ENCODE measurements around the gene ZFP36L2.

GRCh38 chr2:43178602-43179542 lies 47.5 kb downstream of the ZFP36L2 start:
- TF ChIP-seq, protein P1, sequence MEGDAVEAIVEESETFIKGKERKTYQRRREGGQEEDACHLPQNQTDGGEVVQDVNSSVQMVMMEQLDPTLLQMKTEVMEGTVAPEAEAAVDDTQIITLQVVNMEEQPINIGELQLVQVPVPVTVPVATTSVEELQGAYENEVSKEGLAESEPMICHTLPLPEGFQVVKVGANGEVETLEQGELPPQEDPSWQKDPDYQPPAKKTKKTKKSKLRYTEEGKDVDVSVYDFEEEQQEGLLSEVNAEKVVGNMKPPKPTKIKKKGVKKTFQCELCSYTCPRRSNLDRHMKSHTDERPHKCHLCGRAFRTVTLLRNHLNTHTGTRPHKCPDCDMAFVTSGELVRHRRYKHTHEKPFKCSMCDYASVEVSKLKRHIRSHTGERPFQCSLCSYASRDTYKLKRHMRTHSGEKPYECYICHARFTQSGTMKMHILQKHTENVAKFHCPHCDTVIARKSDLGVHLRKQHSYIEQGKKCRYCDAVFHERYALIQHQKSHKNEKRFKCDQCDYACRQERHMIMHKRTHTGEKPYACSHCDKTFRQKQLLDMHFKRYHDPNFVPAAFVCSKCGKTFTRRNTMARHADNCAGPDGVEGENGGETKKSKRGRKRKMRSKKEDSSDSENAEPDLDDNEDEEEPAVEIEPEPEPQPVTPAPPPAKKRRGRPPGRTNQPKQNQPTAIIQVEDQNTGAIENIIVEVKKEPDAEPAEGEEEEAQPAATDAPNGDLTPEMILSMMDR (IDR thresholded peaks at IDR 0.05): no peak
- TF ChIP-seq POLR2A (IDR thresholded peaks at IDR 0.05): peak; percentile 52
